GM08714 (cell line): ENCODE data around the gene CROCC2.

Experiments
- H3K4me3 ChIP-seq: fragments of 200-500 bp; sonication (Bioruptor generic); 2 replicates; pipeline ENCODE4 v1.5.1; 2014; ENCODE audit warnings: mild to moderate bottlenecking, low read length, inconsistent platforms
- ZNF274 ChIP-seq: IDR thresholded peaks from 2 replicates; pipeline ENCODE4 v1.6.1; 2012; ENCODE audit warnings: mild to moderate bottlenecking, low read depth, low read length

The CROCC2 gene

GRCh38 chr2:241010531-241011295, 104.6 kb downstream of the CROCC2 start:
- no peak for TF ChIP-seq ZNF274
- H3K4me3 ChIP-seq = no peak overlapping the region

- H3K4me3 ChIP-seq = no peak overlapping the region
- TF ChIP-seq ZNF274 = no peak
These were observed 105.1 kb downstream of the CROCC2 start for GRCh38 chr2:241011296-241011600.

GRCh38 chr2:241011751-241012510, 105.8 kb downstream of the CROCC2 start:
- TF ChIP-seq ZNF274 = no peak

GRCh38 chr2:241014224-241014623, 108.1 kb downstream of the CROCC2 start:
- no peak overlapping the region for H3K4me3 ChIP-seq
- TF ChIP-seq ZNF274 = no peak

More at GRCh38 chr2:241011751-241012510, 105.8 kb downstream of the CROCC2 start:
- H3K4me3 ChIP-seq = no peak overlapping the region

GRCh38 chr2:241014764-241015163, 108.6 kb downstream of the CROCC2 start:
- TF ChIP-seq ZNF274 = no peak
- H3K4me3 ChIP-seq = no peak overlapping the region

- TF ChIP-seq ZNF274 = no peak
- no peak overlapping the region for H3K4me3 ChIP-seq
These were observed 109.3 kb downstream of the CROCC2 start for GRCh38 chr2:241015439-241015838.

GRCh38 chr2:241017228-241017940, 111.2 kb downstream of the CROCC2 start:
- no peak overlapping the region for H3K4me3 ChIP-seq
- TF ChIP-seq ZNF274 = no peak

GRCh38 chr2:241018051-241018891, 112.1 kb downstream of the CROCC2 start:
- no peak for TF ChIP-seq ZNF274
- H3K4me3 ChIP-seq = no peak overlapping the region

GRCh38 chr2:241019441-241020139, 113.5 kb downstream of the CROCC2 start:
- H3K4me3 ChIP-seq = no peak overlapping the region
- no peak for TF ChIP-seq ZNF274

GRCh38 chr2:241020201-241020600, 114.1 kb downstream of the CROCC2 start:
- TF ChIP-seq ZNF274 = no peak

GRCh38 chr2:241020629-241021190, 114.6 kb downstream of the CROCC2 start:
- no peak overlapping the region for H3K4me3 ChIP-seq
- TF ChIP-seq ZNF274 = no peak

More at GRCh38 chr2:241020201-241020600, 114.1 kb downstream of the CROCC2 start:
- no peak overlapping the region for H3K4me3 ChIP-seq

- no peak overlapping the region for H3K4me3 ChIP-seq
- TF ChIP-seq ZNF274 = no peak
These were observed 119.5 kb downstream of the CROCC2 start for GRCh38 chr2:241025639-241026038.
